BJ (cell line): ENCODE measurements around the gene CLPTM1. TPM values are rescaled to one million over a fixed set of nuclear protein-coding genes. Genes with fewer than 3 reads are reported as not detected.

Source experiments
- CTCF ChIA-PET: fragments of 350-600 bp; formaldehyde crosslinking; extraction: SDS; loops from one replicate; lab custom pipeline; 2021; ENCODE audit warnings: antibody characterized with exemption, inconsistent platforms; lab: Yijun Ruan, JAX
- POLR2A ChIA-PET: fragments of 300-600 bp; sonication (Branson Sonifier 250); formaldehyde crosslinking; extraction: SDS; loops from one replicate; lab custom pipeline; 2021; ENCODE audit warnings: antibody characterized with exemption; lab: Charles Lee
- DNase-seq: peaks from one replicate; pipeline ENCODE4 v3.0.0-alpha.2; 2011; ENCODE audit warnings: low read depth
- H3K27me3 ChIP-seq: 2 replicates; pipeline ENCODE4 v1.6.0; 2011; ENCODE audit warnings: low read length; ENCODE audit not compliant: control insufficient read depth, insufficient read depth
- H3K36me3 ChIP-seq: 2 replicates; pipeline ENCODE4 v1.5.1; 2011; ENCODE audit warnings: low read length; ENCODE audit not compliant: control insufficient read depth, insufficient read depth
- H3K4me3 ChIP-seq: 2 replicates; pipeline ENCODE4 v1.5.1; 2011; ENCODE audit warnings: low read depth, mild to moderate bottlenecking, control low read depth, low read length
- polyA plus RNA-seq: library from polyadenylated mRNA; depleted of rRNA; stranded (reverse); fragments of >200 nt; gene quantifications from 2 replicates; pipeline ENCODE4 v1.2.3, GENCODE V29; 2011; rRNA removed
- TF ChIP-seq, protein P1 (sequence below): IDR thresholded peaks from 2 replicates; pipeline ENCODE4 v1.5.1; 2011; ENCODE audit warnings: low read depth, mild to moderate bottlenecking, control low read depth, inconsistent platforms, low read length, moderate library complexity; ENCODE audit not compliant: insufficient read depth

The CLPTM1 gene
- polyA plus RNA-seq, 1 experiment, result 127 TPM

DNA sequence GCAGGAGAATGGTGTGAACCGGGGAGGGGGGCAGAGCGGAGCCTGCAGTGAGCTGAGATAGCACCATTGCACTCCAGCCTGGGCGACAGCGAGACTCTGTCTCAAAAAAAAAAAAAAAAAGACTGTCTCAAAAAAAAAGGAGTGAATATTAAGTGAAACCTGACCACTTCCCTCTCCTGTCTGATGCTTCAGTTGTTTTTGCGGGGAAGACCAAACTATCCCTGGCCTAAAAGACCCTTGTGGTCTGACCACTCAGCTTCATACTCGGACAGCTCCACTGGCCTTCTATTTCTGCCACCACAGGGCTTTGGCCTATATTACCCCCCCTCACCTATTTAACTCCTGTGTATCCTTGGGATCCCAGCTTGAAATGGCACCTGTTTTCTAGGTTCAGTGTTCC, 85.9 kb downstream of the CLPTM1 start:
- POLR2A ChIA-PET, result no interaction called here
- DNase-seq, result no peak
- Histone ChIP-seq H3K27me3 (no peaks in the 10 kb centered on the region), H3K4me3 (no peak overlapping the region), H3K36me3 (peaks cover 33% of the 10 kb centered on the region)
- TF ChIP-seq, protein P1, sequence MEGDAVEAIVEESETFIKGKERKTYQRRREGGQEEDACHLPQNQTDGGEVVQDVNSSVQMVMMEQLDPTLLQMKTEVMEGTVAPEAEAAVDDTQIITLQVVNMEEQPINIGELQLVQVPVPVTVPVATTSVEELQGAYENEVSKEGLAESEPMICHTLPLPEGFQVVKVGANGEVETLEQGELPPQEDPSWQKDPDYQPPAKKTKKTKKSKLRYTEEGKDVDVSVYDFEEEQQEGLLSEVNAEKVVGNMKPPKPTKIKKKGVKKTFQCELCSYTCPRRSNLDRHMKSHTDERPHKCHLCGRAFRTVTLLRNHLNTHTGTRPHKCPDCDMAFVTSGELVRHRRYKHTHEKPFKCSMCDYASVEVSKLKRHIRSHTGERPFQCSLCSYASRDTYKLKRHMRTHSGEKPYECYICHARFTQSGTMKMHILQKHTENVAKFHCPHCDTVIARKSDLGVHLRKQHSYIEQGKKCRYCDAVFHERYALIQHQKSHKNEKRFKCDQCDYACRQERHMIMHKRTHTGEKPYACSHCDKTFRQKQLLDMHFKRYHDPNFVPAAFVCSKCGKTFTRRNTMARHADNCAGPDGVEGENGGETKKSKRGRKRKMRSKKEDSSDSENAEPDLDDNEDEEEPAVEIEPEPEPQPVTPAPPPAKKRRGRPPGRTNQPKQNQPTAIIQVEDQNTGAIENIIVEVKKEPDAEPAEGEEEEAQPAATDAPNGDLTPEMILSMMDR, result no peak
- CTCF ChIA-PET, result interaction anchor here (1.0 to 5.3 kb wide), 3 partner anchors 12 to 19 kb away, joined by 3 to 28 read pairs (median 3); no protein-coding TSS in a partner anchor

Other genes starting within 250 kb of the CLPTM1 start
- 5.0 and 9.1 TPM in 2 replicates for gene BCL3, start 206.7 kb upstream of the CLPTM1 start, polyA plus RNA-seq
- not detected in 2 replicates for gene CBLC, start 177.5 kb upstream of the CLPTM1 start, polyA plus RNA-seq
- gene BCAM, start 146.3 kb upstream of the CLPTM1 start, polyA plus RNA-seq, result 4.7 and 8.9 TPM in 2 replicates
- 80.6 and 107 TPM in 2 replicates for gene NECTIN2, start 109.1 kb upstream of the CLPTM1 start, polyA plus RNA-seq
- gene TOMM40, start 64.1 kb upstream of the CLPTM1 start, polyA plus RNA-seq, result 27.7 and 46.8 TPM in 2 replicates
- 2.8 and 3.6 TPM in 2 replicates for gene APOE, start 49.6 kb upstream of the CLPTM1 start, polyA plus RNA-seq
- 3.8 and 4.9 TPM in 2 replicates for gene APOC1, start 40.8 kb upstream of the CLPTM1 start, polyA plus RNA-seq
- gene APOC4, start 13.1 kb upstream of the CLPTM1 start, polyA plus RNA-seq, result not detected in 2 replicates
- not detected in 2 replicates for gene APOC2, start 9.3 kb upstream of the CLPTM1 start, polyA plus RNA-seq
- 6.7 and 11.6 TPM in 2 replicates for gene RELB, start 46.1 kb downstream of the CLPTM1 start, polyA plus RNA-seq
- 13.6 and 15.9 TPM in 2 replicates for gene CLASRP, start 83.7 kb downstream of the CLPTM1 start, polyA plus RNA-seq
- gene ZNF296, start 121.1 kb downstream of the CLPTM1 start, polyA plus RNA-seq, result 0.09 TPM in 1 of 2 replicates, not detected in the other
- 17.0 and 25.0 TPM in 2 replicates for gene GEMIN7, start 123.9 kb downstream of the CLPTM1 start, polyA plus RNA-seq
- 10.8 and 16.1 TPM in 2 replicates for gene PPP1R37, start 137.8 kb downstream of the CLPTM1 start, polyA plus RNA-seq
- 0.02 and 0.05 TPM in 2 replicates for gene NKPD1, start 205.6 kb downstream of the CLPTM1 start, polyA plus RNA-seq
- gene TRAPPC6A, start 222.9 kb downstream of the CLPTM1 start, polyA plus RNA-seq, result 9.7 and 15.0 TPM in 2 replicates
- gene BLOC1S3, start 223.4 kb downstream of the CLPTM1 start, polyA plus RNA-seq, result 7.1 and 8.3 TPM in 2 replicates